DLD1 (cell line): ENCODE results near the gene TRRAP.

Experiments used
- in situ Hi-C: cut with HindIII; loops from 2 replicates; pipeline ENCODE4 v1.10.0; 2017; ENCODE audit warnings: low sequenced_read_pairs

TRRAP gene

GRCh38 chr7:99000904-99001465, 122.7 kb downstream of the TRRAP start:
- in situ Hi-C loops, result loop anchor here (25.0 kb wide), 2 partner anchors 89 to 311 kb away; no protein-coding TSS in a partner anchor

- in situ Hi-C loops, result loop anchor here (25.0 kb wide), 2 partner anchors 89 to 311 kb away; no protein-coding TSS in a partner anchor
These were observed 123.3 kb downstream of the TRRAP start for GRCh38 chr7:99001482-99002147.

DNA sequence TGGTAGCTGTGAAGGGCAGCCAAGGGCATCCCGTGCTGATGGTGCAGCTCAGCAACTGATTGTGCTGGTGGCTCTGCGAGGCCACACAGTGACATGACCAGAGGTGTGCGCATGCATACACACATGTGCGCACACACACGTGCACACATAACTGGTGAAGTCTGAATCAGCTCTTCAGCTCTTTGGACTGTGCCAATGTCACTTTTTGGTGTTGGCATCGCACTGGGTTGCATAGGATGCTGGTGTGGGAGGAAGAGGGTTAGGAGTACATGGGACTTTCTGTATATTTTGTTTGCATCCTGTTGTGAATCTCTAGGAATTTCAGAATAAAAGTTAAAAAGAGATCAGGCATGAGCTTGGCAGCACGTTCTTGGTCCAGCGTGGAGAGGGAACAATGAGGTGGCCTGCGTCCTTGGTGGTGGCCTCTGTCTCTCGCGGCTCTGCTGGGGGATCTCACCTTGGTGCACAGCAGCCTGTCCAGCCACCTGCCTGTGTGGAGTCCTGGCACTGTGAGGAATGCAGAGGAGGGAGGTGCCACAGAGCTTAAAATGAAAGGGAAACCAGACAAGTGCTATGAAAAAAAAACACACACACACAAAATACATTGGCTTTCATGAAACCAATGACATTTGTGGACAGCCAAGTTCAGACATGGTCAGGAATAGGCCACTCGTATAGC, 124.0 kb downstream of the TRRAP start:
- in situ Hi-C loops, result loop anchor here (25.0 kb wide), 2 partner anchors 90 to 310 kb away; no protein-coding TSS in a partner anchor

GRCh38 chr7:99002827-99003212, 124.5 kb downstream of the TRRAP start:
- in situ Hi-C loops, result loop anchor here (25.0 kb wide), 2 partner anchors 91 to 309 kb away; no protein-coding TSS in a partner anchor

GRCh38 chr7:99003419-99003818, 125.1 kb downstream of the TRRAP start:
- in situ Hi-C loops, result loop anchor here (25.0 kb wide), 2 partner anchors 91 to 309 kb away; no protein-coding TSS in a partner anchor

- in situ Hi-C loops, result loop anchor here (25.0 kb wide), 2 partner anchors 92 to 308 kb away; no protein-coding TSS in a partner anchor
These were observed 125.9 kb downstream of the TRRAP start for GRCh38 chr7:99004216-99004615.

DNA sequence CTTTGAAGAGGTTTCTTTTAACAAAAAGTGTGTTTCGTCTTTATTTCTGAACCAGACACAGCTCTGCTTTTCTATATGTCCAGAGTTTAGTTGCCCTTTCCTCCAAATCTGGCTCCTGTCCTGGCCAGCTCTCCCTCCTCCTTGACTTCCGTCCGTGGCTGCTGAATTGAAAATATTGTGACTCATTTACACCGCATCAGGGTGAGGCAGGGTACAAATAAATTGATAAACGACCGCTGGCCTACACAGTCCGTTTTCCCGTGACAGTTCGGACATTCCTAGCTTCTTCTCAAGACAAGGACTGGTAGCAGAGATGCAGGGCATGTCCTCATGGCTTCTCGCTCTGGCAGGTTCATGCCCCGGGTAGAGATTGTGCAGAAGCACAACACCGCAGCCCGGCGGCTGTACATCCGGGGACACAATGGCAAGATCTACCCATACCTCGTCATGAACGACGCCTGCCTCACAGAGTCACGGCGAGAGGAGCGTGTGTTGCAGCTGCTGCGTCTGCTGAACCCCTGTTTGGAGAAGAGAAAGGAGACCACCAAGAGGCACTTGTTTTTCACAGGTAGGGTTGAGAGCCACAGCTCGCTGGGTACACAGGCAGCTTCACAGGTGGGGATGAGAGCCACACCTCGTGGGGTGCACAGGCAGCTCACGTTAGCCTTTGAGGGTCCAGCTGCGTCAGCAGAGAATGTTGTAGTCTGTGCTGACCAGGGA, 126.6 kb downstream of the TRRAP start:
- in situ Hi-C loops, result loop anchor here (25.0 kb wide), 2 partner anchors 93 to 307 kb away; no protein-coding TSS in a partner anchor

GRCh38 chr7:99005776-99006175, 127.4 kb downstream of the TRRAP start:
- in situ Hi-C loops, result loop anchor here (25.0 kb wide), 2 partner anchors 93 to 307 kb away; no protein-coding TSS in a partner anchor

GRCh38 chr7:99006739-99007424, 128.6 kb downstream of the TRRAP start:
- in situ Hi-C loops, result loop anchor here (25.0 kb wide), 2 partner anchors 95 to 305 kb away; no protein-coding TSS in a partner anchor

DNA sequence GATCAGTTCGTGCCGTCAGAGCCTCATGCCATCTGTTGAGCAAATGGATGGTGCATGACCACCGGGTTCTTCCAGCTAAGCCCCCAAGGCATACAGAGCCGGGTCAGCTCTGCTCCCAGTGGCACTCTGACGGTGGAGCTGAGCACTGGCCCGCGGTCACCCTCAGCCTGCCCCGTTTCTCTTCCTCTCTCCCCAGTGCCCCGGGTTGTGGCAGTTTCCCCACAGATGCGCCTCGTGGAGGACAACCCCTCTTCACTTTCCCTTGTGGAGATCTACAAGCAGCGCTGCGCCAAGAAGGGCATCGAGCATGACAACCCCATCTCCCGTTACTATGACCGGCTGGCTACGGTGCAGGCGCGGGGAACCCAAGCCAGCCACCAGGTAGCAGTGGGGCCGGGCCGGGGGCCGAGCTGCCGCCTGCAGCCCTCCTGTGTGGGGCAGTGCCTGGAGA, 129.9 kb downstream of the TRRAP start:
- in situ Hi-C loops, result loop anchor here (25.0 kb wide), 2 partner anchors 96 to 304 kb away; no protein-coding TSS in a partner anchor

DNA sequence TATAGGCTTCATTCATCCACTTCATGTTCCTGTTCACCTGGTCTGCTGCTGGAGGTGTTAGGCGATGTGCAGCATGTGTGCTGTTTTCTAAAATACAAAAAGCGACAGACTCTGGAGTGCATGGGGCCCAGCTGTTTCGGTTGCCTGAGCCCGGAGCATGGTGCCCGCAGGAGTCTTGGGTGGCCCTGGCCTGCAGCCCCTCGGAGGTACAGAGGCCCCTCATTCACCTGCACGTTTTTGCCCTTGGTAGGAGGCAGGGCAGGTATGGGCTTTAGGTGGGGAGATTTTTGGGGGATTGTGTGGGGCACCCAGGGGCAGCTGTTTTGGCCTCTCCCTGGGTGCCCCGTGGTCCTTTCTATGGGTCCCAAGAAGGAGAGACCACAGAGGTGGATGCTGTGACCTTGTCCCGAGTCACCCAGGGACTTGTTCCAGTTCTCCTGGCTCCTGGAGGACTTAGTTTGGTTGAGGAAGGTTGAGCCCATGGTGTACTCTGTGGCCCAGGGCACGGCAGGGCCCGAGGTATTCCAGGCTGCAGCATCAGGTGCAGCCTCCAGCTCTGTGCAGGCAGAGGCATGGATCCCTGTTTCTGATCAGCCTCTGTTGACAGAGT, 130.7 kb downstream of the TRRAP start:
- in situ Hi-C loops, result loop anchor here (25.0 kb wide), 2 partner anchors 97 to 303 kb away; no protein-coding TSS in a partner anchor

GRCh38 chr7:99010281-99010680, 131.9 kb downstream of the TRRAP start:
- in situ Hi-C loops, result loop anchor here (25.0 kb wide), 2 partner anchors 98 to 302 kb away; no protein-coding TSS in a partner anchor

DNA sequence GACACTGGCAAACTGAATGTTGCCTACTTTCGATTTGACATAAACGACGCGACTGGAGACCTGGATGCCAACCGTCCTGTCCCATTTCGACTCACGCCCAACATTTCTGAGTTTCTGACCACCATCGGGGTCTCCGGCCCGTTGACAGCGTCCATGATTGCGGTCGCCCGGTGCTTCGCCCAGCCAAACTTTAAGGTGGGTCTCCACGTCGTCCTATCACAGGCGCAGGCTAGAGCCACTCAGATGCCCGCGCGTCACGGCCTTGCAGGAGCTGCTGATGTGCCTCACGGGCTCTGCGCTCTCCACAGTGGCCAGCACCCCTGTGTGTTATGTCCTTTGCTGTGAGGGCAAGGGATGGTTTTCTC, 133.0 kb downstream of the TRRAP start:
- in situ Hi-C loops, result loop anchor here (25.0 kb wide), 2 partner anchors 99 to 301 kb away; no protein-coding TSS in a partner anchor

DNA sequence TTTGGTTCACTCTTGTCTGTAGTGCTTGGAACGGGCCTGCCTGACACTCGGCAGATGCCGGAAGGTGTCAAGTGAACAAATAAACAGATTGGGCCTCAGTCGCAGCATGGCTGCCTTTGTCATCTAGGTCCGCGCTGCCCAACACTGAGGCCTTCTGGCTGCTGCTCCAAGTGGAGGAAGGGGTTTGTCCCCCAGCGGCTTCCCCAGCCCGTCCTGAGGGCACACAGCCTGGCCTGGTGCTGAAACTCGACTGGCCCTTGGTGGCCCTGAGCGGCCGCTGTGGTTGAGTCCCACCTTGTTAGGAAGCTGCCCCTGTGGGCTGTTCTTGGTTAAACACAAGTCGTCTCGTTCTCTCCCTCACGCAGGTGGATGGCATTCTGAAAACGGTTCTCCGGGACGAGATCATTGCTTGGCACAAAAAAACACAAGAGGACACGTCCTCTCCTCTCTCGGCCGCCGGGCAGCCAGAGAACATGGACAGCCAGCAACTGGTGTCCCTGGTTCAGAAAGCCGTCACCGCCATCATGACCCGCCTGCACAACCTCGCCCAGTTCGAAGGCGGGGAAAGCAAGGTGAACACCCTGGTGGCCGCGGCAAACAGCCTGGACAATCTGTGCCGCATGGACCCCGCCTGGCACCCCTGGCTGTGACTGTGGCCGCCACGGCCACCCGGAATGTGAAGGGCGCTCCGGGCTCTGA, 133.5 kb downstream of the TRRAP start:
- in situ Hi-C loops, result loop anchor here (25.0 kb wide), 2 partner anchors 100 to 300 kb away; no protein-coding TSS in a partner anchor

DNA sequence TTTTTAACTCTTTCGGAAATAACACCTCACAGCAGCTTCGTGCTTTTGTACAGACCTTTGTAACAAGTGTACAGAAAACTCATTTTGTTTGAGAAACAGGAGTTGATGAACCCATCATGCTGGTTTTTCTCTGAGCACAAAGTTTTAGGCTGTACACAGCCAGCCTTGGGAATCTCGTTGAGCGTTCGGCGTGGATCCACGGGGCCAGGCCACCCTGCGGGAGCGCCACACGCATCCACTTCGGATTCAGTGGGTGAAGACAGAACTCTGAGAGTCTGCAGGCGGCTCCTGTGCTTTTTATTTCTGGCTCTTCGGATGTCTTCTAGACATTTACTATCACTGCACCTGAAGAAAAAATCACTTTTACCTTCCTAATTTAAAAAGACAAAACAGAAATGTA, 134.4 kb downstream of the TRRAP start:
- in situ Hi-C loops, result loop anchor here (25.0 kb wide), 2 partner anchors 100 to 300 kb away; no protein-coding TSS in a partner anchor

GRCh38 chr7:99013266-99014112, 135.2 kb downstream of the TRRAP start:
- in situ Hi-C loops, result loop anchor here (25.0 kb wide), 2 partner anchors 101 to 299 kb away; no protein-coding TSS in a partner anchor

DNA sequence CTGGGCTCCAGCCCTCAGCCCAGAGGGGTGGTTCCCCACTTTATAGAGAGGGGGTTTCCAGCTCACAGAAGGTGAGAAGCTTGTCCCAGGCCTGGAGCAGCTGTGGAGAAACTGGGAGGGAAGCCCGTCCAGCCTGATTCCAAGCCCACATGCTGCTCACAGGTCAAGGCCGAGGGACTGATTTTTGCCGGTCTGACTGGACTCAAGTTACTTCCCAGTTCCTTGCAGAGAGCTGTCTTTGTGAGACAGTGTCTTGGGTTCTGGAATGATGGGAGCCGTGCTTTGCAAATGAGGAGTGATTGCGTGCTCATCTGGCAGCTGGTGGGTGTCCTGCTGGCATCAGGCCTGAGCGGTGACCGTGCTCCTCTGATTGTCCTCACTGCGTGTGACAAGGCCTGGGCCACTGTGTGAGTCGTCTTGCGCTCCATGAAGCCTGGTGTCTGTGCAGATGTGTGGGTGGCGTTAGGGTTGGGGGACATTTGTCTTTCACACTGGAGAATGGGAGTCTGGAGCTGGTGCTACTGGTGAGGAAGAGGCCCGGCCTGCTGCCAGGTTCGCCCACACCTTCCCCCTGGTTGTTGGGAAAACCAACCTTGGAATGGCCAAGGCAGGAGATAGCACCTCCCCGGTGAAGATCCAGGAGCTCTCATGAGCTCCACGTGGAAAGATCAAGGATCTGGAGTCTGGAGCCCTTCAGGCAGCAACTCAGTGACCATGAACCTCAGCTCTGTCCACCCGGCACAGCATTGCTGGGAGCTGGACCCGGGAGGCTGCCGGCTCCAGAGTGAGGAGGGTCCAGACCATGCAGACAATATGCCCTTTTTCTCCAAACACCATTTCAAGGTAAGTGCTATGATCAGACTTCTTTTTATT, 136.0 kb downstream of the TRRAP start:
- in situ Hi-C loops, result loop anchor here (25.0 kb wide), 2 partner anchors 102 to 298 kb away; no protein-coding TSS in a partner anchor
